Keratinocyte (primary cell): ENCODE results near the gene SLC4A1AP. TPM values are rescaled to one million over a fixed set of nuclear protein-coding genes. Genes with fewer than 3 reads are reported as not detected.

Experiments
- DNase-seq: peaks from one replicate; pipeline ENCODE4 v3.0.0-alpha.2; 2011; ENCODE audit warnings: low read depth, missing footprints, low spot score
- FAIRE-seq: peaks from 2 replicates; lab custom pipeline; 2011; peaks lifted over from hg19 to GRCh38; lab: Jason Lieb, UNC
- H2AFZ ChIP-seq: 2 replicates; pipeline ENCODE4 v1.6.0; 2012; ENCODE audit warnings: low read length, control low read depth, inconsistent platforms; ENCODE audit not compliant: control insufficient read depth
- H3K27ac ChIP-seq: 2 replicates; pipeline ENCODE4 v1.5.1; 2011; ENCODE audit warnings: low read length; ENCODE audit not compliant: control insufficient read depth, insufficient read depth
- H3K27me3 ChIP-seq: 3 replicates; pipeline ENCODE4 v1.6.0; 2011; ENCODE audit warnings: low read length; ENCODE audit not compliant: control insufficient read depth, insufficient read depth; ENCODE audit errors: extremely low read depth
- H3K36me3 ChIP-seq, 2 experiments: 2 replicates in 1 of 2; 3 replicates in 1 of 2; pipeline ENCODE4 v1.5.1; 2011; ENCODE audit warnings: low read length in 2 of 2, mild to moderate bottlenecking in 1 of 2; ENCODE audit not compliant: control insufficient read depth in 2 of 2, insufficient read depth in 2 of 2; ENCODE audit errors: extremely low read depth in 1 of 2
- H3K4me1 ChIP-seq: 3 replicates; pipeline ENCODE4 v1.5.1; 2011; ENCODE audit warnings: low read length; ENCODE audit not compliant: control insufficient read depth, insufficient read depth; ENCODE audit errors: extremely low read depth
- H3K4me2 ChIP-seq: 3 replicates; pipeline ENCODE4 v1.6.0; 2011; ENCODE audit warnings: low read depth, low read length; ENCODE audit not compliant: control insufficient read depth, insufficient read depth; ENCODE audit errors: extremely low read depth
- H3K4me3 ChIP-seq, 3 experiments: fragments of 200-600 bp in 1 of 3; sonication (generic) in 1 of 3; 2 replicates in 2 of 3; 3 replicates in 1 of 3; pipeline ENCODE4 v1.5.1; 2011 to 2016; ENCODE audit warnings: low read length in 3 of 3, mild to moderate bottlenecking in 3 of 3, control low read depth in 2 of 3, inconsistent platforms in 1 of 3, low read depth in 1 of 3, mixed read lengths in 1 of 3, mixed run types in 1 of 3, moderate library complexity in 1 of 3; ENCODE audit not compliant: control insufficient read depth in 2 of 3, insufficient read depth in 2 of 3; ENCODE audit errors: extremely low read depth in 1 of 3
- H3K79me2 ChIP-seq: 2 replicates; pipeline ENCODE4 v1.6.0; 2012; ENCODE audit warnings: low read length; ENCODE audit not compliant: control insufficient read depth, insufficient read depth
- H3K9ac ChIP-seq: 3 replicates; pipeline ENCODE4 v1.6.0; 2011; ENCODE audit warnings: low read length; ENCODE audit not compliant: control insufficient read depth, insufficient read depth; ENCODE audit errors: extremely low read depth
- H3K9me1 ChIP-seq: 3 replicates; pipeline ENCODE4 v1.6.0; 2011; ENCODE audit warnings: low read length; ENCODE audit not compliant: control insufficient read depth, insufficient read depth; ENCODE audit errors: extremely low read depth
- H3K9me3 ChIP-seq: 2 replicates; pipeline ENCODE4 v1.5.1; 2012; ENCODE audit warnings: low read depth, low read length; ENCODE audit not compliant: control insufficient read depth
- H4K20me1 ChIP-seq: 3 replicates; pipeline ENCODE4 v1.6.0; 2011; ENCODE audit warnings: low read length; ENCODE audit not compliant: control insufficient read depth, insufficient read depth; ENCODE audit errors: extremely low read depth
- CTCF ChIP-seq, 3 experiments: IDR thresholded peaks in 1 of 3; conservative IDR thresholded peaks in 1 of 3; optimal IDR thresholded peaks in 1 of 3; 2 replicates in 2 of 3; 3 replicates in 1 of 3; pipeline versions ENCODE3 to v1.5.1; 2011; ENCODE audit warnings: low read length in 3 of 3, mild to moderate bottlenecking in 3 of 3, moderate library complexity in 2 of 3, control low read depth in 1 of 3, inconsistent platforms in 1 of 3; ENCODE audit not compliant: insufficient read depth in 2 of 3; ENCODE audit errors: extremely low read depth in 1 of 3
- EZH2 ChIP-seq: IDR thresholded peaks from one replicate; pipeline ENCODE4 v1.6.1; 2012; ENCODE audit warnings: inconsistent platforms, mild to moderate bottlenecking, low read length, moderate library complexity
- dilution Hi-C: fragments of 300-500 bp; cut with MboI; formaldehyde crosslinking; loops from one replicate; pipeline ENCODE4 v1.7.0; 2020; ENCODE audit warnings: low sequenced_read_pairs; ENCODE audit not compliant: extremely low pct_ligation_motif_present
- polyA plus RNA-seq, 5 experiments: library from polyadenylated mRNA; depleted of rRNA in 3 of 5; stranded (reverse) in 3 of 5; stranded (forward) in 1 of 5; unstranded in 1 of 5; fragments of >200 nt; gene quantifications; 1 replicate in 1 of 5; 2 replicates in 3 of 5; 3 replicates in 1 of 5; pipeline versions ENCODE4 v1.2.1 to v1.2.3, GENCODE V29; 2011 to 2012; ENCODE audit warnings: missing spikeins in 2 of 5, low read depth in 1 of 5, low replicate concordance in 1 of 5

The SLC4A1AP gene
- polyA plus RNA-seq, 1 donor (not counting 4 experiments of a cell fraction or from before 2014, with no cell fraction given), result 17.0 TPM

GRCh38 chr2:27729614-27730013 is 65.9 kb downstream of the SLC4A1AP start:
- no peak for DNase-seq
- no peaks in the 10 kb centered on the region for H3K9me3 ChIP-seq
- peaks cover 16% of the 10 kb centered on the region for H3K4me1 ChIP-seq

GRCh38 chr2:27730261-27730662 is 66.6 kb downstream of the SLC4A1AP start:
- FAIRE-seq (no peak), DNase-seq (no peak)
- no peak overlapping the region for H2AFZ ChIP-seq
- H3K79me2 ChIP-seq, result no peaks in the 10 kb centered on the region
- H3K27ac ChIP-seq, result no peak overlapping the region
- no peak for TF ChIP-seq CTCF (optimal IDR thresholded peaks at IDR 0.05 in 1 of 3, IDR thresholded peaks at IDR 0.05 in 1 of 3, conservative IDR thresholded peaks at IDR 0.05 in 1 of 3; ENCODE audit: extremely low read depth in 1 of 3, insufficient read depth in 2 of 3, low read length in 3 of 3)
- dilution Hi-C loops, result no loop called here
- no peak overlapping the region for H3K4me3 ChIP-seq
- H3K9ac ChIP-seq, result no peak overlapping the region
- H3K9me1 ChIP-seq, result no peaks in the 10 kb centered on the region
- H3K4me2 ChIP-seq, result no peak overlapping the region
- peaks cover 22% of the 10 kb centered on the region for H3K4me1 ChIP-seq
- H3K36me3 ChIP-seq, result no peaks in the 10 kb centered on the region
- H4K20me1 ChIP-seq, result no peaks in the 10 kb centered on the region
- H3K9me3 ChIP-seq, result no peaks in the 10 kb centered on the region
- H3K27me3 ChIP-seq, result no peaks in the 10 kb centered on the region

More at GRCh38 chr2:27729614-27730013, 65.9 kb downstream of the SLC4A1AP start:
- Histone ChIP-seq H3K27me3 (no peaks in the 10 kb centered on the region), H3K9me1 (no peaks in the 10 kb centered on the region), H2AFZ (no peak overlapping the region), H4K20me1 (no peaks in the 10 kb centered on the region), H3K36me3 (no peaks in the 10 kb centered on the region), H3K79me2 (no peaks in the 10 kb centered on the region), H3K4me2 (no peak overlapping the region), H3K4me3 (no peak overlapping the region), H3K27ac (no peak overlapping the region), H3K9ac (no peak overlapping the region)
- TF ChIP-seq CTCF (optimal IDR thresholded peaks at IDR 0.05 in 1 of 3, IDR thresholded peaks at IDR 0.05 in 1 of 3, conservative IDR thresholded peaks at IDR 0.05 in 1 of 3; ENCODE audit: extremely low read depth in 1 of 3, insufficient read depth in 2 of 3, low read length in 3 of 3) (no peak), EZH2 (no peak)
- FAIRE-seq, result no peak
- dilution Hi-C loops, result no loop called here
